Smooth muscle cell (in vitro differentiated cells): ENCODE measurements around the gene SPON2. TPM values are rescaled to one million over a fixed set of nuclear protein-coding genes. Genes with fewer than 3 reads are reported as not detected.

Source experiments
- DNase-seq: peaks from one replicate; lab custom pipeline; 2025; ENCODE audit not compliant: unreplicated experiment; lab: John Stamatoyannopoulos, UW
- H2AFZ ChIP-seq: fragments of 200-600 bp; sonication (generic); 2 replicates; pipeline ENCODE4 v1.6.0; 2016; ENCODE audit warnings: antibody characterized with exemption, low read depth, mild to moderate bottlenecking
- H3F3A ChIP-seq: fragments of 200-600 bp; sonication (generic); 2 replicates; pipeline ENCODE4 v1.6.0; 2017; ENCODE audit warnings: antibody characterized with exemption, low read depth
- H3K27ac ChIP-seq: fragments of 200-600 bp; sonication (generic); 2 replicates; pipeline ENCODE4 v1.5.1; 2016; ENCODE audit warnings: low read depth, mild to moderate bottlenecking
- H3K27me3 ChIP-seq: fragments of 200-600 bp; sonication (generic); 2 replicates; pipeline ENCODE4 v1.6.1; 2016; ENCODE audit warnings: low read depth, mild to moderate bottlenecking
- H3K36me3 ChIP-seq: fragments of 200-600 bp; sonication (generic); 2 replicates; pipeline ENCODE4 v1.5.1; 2016; ENCODE audit warnings: low read depth
- H3K4me1 ChIP-seq: fragments of 200-600 bp; sonication (generic); 2 replicates; pipeline ENCODE4 v1.5.1; 2016; ENCODE audit warnings: low read depth
- H3K4me2 ChIP-seq: fragments of 200-600 bp; sonication (generic); 2 replicates; pipeline ENCODE4 v1.6.0; 2016; ENCODE audit warnings: mild to moderate bottlenecking
- H3K4me3 ChIP-seq: fragments of 200-600 bp; sonication (generic); 2 replicates; pipeline ENCODE4 v1.5.1; 2016; ENCODE audit warnings: mild to moderate bottlenecking
- H3K79me2 ChIP-seq: fragments of 200-600 bp; sonication (generic); 2 replicates; pipeline ENCODE4 v1.6.0; 2016; ENCODE audit warnings: low read depth, mild to moderate bottlenecking
- H3K9ac ChIP-seq: fragments of 200-600 bp; sonication (generic); 2 replicates; pipeline ENCODE4 v1.6.0; 2016; ENCODE audit warnings: low read depth
- H3K9me3 ChIP-seq: fragments of 200-600 bp; sonication (generic); replicated peaks from 2 replicates; pipeline ENCODE4 v1.5.1; 2016; ENCODE audit warnings: low read depth
- H4K20me1 ChIP-seq: fragments of 200-600 bp; sonication (generic); 2 replicates; pipeline ENCODE4 v1.6.0; 2016; ENCODE audit warnings: low read depth
- WGBS: methylation state at CpG from one replicate; pipeline ENCODE4 v1.1.7; 2016; ENCODE audit warnings: low lambda C conversion rate; 5-methylcytosine and 5-hydroxymethylcytosine counted together
- polyA plus RNA-seq: library from polyadenylated mRNA; unstranded; fragments of >200 nt; fragmentation: Nextera tagmentation; extraction: Ambion mirVana; gene quantifications from 2 replicates; pipeline ENCODE4 v1.2.1, GENCODE V29; 2016
- total RNA-seq: library from RNA; depleted of rRNA; stranded (reverse); fragments of >200 nt; gene quantifications from 2 replicates; pipeline ENCODE4 v1.2.3, GENCODE V29; 2014
- TF ChIP-seq, protein P1 (sequence below): fragments of 200-600 bp; sonication (generic); IDR thresholded peaks from 2 replicates; pipeline ENCODE4 v1.5.1; 2017; ENCODE audit warnings: borderline replicate concordance, mild to moderate bottlenecking, antibody characterized with exemption; ENCODE audit not compliant: insufficient read depth, poor library complexity, severe bottlenecking

Gene SPON2
- total and polyA plus RNA-seq, 2 experiments from 2014 or later = 171 to 427 TPM

DNA sequence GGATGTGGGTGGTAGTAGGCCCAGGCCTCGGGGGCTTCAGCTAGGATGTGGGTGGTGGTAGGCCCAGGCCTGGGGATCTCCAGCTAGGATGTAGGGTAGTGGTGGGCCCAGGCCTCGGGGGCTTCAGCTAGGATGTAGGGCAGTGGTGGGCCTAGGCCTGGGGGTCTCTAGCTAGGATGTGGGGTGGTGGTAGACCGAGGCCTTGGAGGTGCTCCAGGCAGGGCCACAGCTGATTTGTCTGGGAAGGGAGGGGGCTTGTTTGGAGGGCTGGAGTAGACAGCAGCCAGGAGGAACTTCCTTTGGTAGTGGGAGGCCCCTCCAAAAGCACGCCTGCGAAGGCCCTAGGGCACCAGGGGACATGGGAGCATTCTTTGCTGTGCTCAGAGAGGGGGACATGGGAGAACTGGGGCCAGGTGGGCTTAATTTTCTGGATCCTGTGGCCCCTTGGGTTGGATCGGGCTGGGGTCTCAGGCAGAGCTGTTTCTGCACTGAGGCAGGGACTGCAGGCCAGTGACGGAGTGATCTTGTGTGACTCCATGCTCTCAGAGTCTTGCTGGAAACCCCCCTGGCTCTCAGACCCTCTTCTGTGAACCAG lies 3.3 kb upstream of the SPON2 start:
- Histone ChIP-seq H3K27ac (no peak overlapping the region), H3K27me3 (peaks cover 10% of the 10 kb centered on the region), H3K4me2 (no peak overlapping the region), H4K20me1 (peaks cover 9% of the 10 kb centered on the region), H3K79me2 (peaks cover 9% of the 10 kb centered on the region), H3F3A (peaks cover 11% of the 10 kb centered on the region), H2AFZ (no peak overlapping the region), H3K36me3 (no peaks in the 10 kb centered on the region), H3K9ac (no peak overlapping the region), H3K9me3 (no peaks in the 10 kb centered on the region), H3K4me1 (no peaks in the 10 kb centered on the region), H3K4me3 (no peak overlapping the region)
- TF ChIP-seq, protein P1, sequence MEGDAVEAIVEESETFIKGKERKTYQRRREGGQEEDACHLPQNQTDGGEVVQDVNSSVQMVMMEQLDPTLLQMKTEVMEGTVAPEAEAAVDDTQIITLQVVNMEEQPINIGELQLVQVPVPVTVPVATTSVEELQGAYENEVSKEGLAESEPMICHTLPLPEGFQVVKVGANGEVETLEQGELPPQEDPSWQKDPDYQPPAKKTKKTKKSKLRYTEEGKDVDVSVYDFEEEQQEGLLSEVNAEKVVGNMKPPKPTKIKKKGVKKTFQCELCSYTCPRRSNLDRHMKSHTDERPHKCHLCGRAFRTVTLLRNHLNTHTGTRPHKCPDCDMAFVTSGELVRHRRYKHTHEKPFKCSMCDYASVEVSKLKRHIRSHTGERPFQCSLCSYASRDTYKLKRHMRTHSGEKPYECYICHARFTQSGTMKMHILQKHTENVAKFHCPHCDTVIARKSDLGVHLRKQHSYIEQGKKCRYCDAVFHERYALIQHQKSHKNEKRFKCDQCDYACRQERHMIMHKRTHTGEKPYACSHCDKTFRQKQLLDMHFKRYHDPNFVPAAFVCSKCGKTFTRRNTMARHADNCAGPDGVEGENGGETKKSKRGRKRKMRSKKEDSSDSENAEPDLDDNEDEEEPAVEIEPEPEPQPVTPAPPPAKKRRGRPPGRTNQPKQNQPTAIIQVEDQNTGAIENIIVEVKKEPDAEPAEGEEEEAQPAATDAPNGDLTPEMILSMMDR = no peak
- no peak for DNase-seq
- 96% methylated on average over 7 of the region's 7 CpGs for WGBS

DNA sequence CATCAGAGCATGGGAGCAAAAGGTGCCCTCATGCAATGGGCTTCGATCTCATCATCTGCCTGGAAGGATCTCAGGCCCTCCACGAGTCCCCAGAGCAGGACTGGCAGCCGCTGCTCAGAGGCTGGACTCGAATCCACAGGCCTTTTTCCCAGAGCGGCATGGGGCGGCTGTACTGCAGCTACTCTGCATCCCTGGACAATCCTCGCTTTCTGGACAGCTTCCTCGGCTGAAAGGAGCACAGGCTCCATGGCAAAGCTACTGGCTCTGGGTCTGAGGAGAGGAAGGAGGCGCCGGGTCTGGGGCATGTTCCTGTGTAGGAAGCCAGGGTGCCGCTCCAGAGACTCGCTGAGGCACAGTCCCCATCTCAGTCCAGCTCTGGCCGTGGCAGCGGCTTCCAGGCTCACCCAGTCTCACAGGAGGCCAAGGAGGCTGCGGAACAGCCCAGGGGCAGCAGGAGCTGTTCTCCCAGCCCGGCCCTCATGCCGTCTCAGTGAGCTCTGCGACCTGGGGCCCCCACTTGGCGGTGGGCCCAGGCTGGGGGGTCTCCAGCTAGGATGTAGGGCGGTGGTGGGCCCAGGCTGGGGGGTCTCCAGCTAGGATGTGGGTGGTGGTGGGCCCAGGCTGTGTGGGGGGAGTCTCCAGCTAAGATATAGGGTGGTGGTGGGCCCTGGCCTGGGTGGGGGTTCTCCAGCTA lies 2.7 kb upstream of the SPON2 start:
- H3K27ac ChIP-seq = no peak overlapping the region
- H2AFZ ChIP-seq = no peak overlapping the region
- no peaks in the 10 kb centered on the region for H3K9me3 ChIP-seq
- DNase-seq = no peak
- WGBS = 94% methylated on average over 20 of the region's 20 CpGs
- TF ChIP-seq, protein P1 = no peak
- no peaks in the 10 kb centered on the region for H3K4me1 ChIP-seq
- no peak overlapping the region for H3K9ac ChIP-seq
- peaks cover 11% of the 10 kb centered on the region for H3F3A ChIP-seq
- H3K27me3 ChIP-seq = peaks cover 16% of the 10 kb centered on the region
- H3K4me2 ChIP-seq = no peak overlapping the region
- H4K20me1 ChIP-seq = peaks cover 16% of the 10 kb centered on the region
- H3K79me2 ChIP-seq = peaks cover 10% of the 10 kb centered on the region
- no peak overlapping the region for H3K4me3 ChIP-seq
- H3K36me3 ChIP-seq = no peaks in the 10 kb centered on the region

DNA sequence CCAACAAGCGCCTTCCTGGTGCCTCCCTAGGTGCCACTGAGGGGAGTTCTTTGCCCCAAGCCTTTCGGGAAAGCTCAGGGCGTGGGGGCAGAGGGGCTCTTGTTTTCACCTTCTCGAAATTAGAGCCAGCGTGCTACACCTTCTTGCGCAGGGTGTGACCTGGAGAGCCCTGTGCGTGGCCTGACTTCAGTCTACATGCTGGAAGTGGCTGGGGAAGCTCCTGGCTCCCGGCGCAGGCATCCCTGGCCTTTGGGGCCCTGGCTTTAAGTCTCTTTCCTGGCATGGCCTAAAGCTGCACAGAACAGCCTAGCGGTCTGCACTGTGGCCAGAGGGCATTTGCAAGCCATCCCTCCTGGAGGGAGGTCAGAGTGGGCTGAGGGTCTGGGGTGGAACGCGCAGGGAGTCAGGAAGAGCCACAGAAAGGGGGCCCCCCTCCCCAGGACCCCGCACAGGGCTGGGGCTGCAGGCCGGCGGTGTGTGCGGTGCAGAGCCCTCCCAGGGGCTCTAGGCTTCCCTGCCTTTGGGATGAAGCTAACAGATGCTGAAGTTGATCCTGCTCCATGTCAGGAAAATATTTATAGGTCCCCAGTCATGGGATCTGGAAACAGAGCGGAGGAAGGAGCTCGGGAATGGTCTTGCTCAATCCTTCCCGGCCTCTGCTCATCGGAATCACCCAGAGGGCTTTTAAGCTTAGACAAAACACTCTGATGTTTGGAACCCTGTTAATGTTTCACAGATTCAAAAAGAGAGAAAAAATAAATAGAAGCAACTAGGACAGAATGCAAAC lies 781 bp upstream of the SPON2 start:
- WGBS = 22% methylated on average over 19 of the region's 20 CpGs
- TF ChIP-seq, protein P1 = no peak
- Histone ChIP-seq H3F3A (peaks cover 7% of the 10 kb centered on the region), H4K20me1 (peaks cover 35% of the 10 kb centered on the region), H3K4me2 (peak overlapping the region; percentile 68), H3K79me2 (peaks cover 10% of the 10 kb centered on the region), H3K9ac (no peak overlapping the region), H3K27ac (peak overlapping the region; percentile 73), H3K4me3 (no peak overlapping the region), H2AFZ (no peak overlapping the region), H3K4me1 (peaks cover under 1% of the 10 kb centered on the region), H3K36me3 (no peaks in the 10 kb centered on the region), H3K27me3 (peaks cover 18% of the 10 kb centered on the region), H3K9me3 (no peaks in the 10 kb centered on the region)
- DNase-seq = no peak
